Measurements from ENCODE around the gene C11orf87.

Gene C11orf87

GRCh38 chr11:109439684-109440083 is 17.7 kb downstream of the C11orf87 start:
- no peaks in the 10 kb centered on the region for H3K36me3 ChIP-seq (ENCODE audit: insufficient read depth, low read length)
- no peak overlapping the region for H3K4me3 ChIP-seq (ENCODE audit: low read depth, low read length)
- no peaks in the 10 kb centered on the region for H3K79me2 ChIP-seq (ENCODE audit: control insufficient read depth, insufficient read depth, low read length, unreplicated experiment)
- no peaks in the 10 kb centered on the region for H3K4me1 ChIP-seq (ENCODE audit: control insufficient read depth, insufficient read depth, low read length, unreplicated experiment)
- no peak overlapping the region for H2AFZ ChIP-seq (ENCODE audit: low read length, unreplicated experiment)
- no peak overlapping the region for H3K27ac ChIP-seq (ENCODE audit: low read depth, low read length)
- H3K27me3 ChIP-seq (ENCODE audit: insufficient read depth, low read length) = peaks cover 14% of the 10 kb centered on the region; the same call in 1 of the 2 replicates

- no peak overlapping the region for H3K4me3 ChIP-seq (ENCODE audit: low read depth, low read length)
- peaks cover 9% of the 10 kb centered on the region; the same call in 1 of the 2 replicates for H3K27me3 ChIP-seq (ENCODE audit: insufficient read depth, low read length)
- H3K4me1 ChIP-seq (ENCODE audit: control insufficient read depth, insufficient read depth, low read length, unreplicated experiment) = no peaks in the 10 kb centered on the region
- H3K36me3 ChIP-seq (ENCODE audit: insufficient read depth, low read length) = no peaks in the 10 kb centered on the region
- no peak overlapping the region for H3K27ac ChIP-seq (ENCODE audit: low read depth, low read length)
- H3K79me2 ChIP-seq (ENCODE audit: control insufficient read depth, insufficient read depth, low read length, unreplicated experiment) = no peaks in the 10 kb centered on the region
- no peak overlapping the region for H2AFZ ChIP-seq (ENCODE audit: low read length, unreplicated experiment)
Observed at GRCh38 chr11:109443052-109443451, 21.1 kb downstream of the C11orf87 start.

- Histone ChIP-seq H3K4me3 (ENCODE audit: low read depth, low read length) (no peak overlapping the region), H3K79me2 (ENCODE audit: control insufficient read depth, insufficient read depth, low read length, unreplicated experiment) (no peaks in the 10 kb centered on the region), H3K27ac (ENCODE audit: low read depth, low read length) (no peak overlapping the region), H3K4me1 (ENCODE audit: control insufficient read depth, insufficient read depth, low read length, unreplicated experiment) (no peaks in the 10 kb centered on the region), H3K36me3 (ENCODE audit: insufficient read depth, low read length) (no peaks in the 10 kb centered on the region), H2AFZ (ENCODE audit: low read length, unreplicated experiment) (no peak overlapping the region), H3K27me3 (ENCODE audit: insufficient read depth, low read length) (no peaks in the 10 kb centered on the region)
Observed at GRCh38 chr11:109454857-109455256, 32.9 kb downstream of the C11orf87 start.

All from ACC112 (cell line).